HG02678 (cell line): ENCODE results near the gene SGPP1.
"Not testable (repeated sequence)": the region's sequence is repeated elsewhere in the genome, so short reads cannot be mapped to it uniquely, and the experiment has no call there.

Experiments
- ATAC-seq: cut with Tn5 transposase; IDR thresholded peaks from one replicate; pipeline ENCODE4 v1.9.1; 2021; ENCODE audit warnings: mild to moderate bottlenecking, moderate library complexity; ENCODE audit not compliant: unreplicated experiment

SGPP1 gene

GRCh38 chr14:63726499-63726898 lies 1.4 kb downstream of the SGPP1 start:
- ATAC-seq: no peak

- ATAC-seq: no peak
These were observed 1.9 kb downstream of the SGPP1 start for GRCh38 chr14:63725786-63726460.

DNA sequence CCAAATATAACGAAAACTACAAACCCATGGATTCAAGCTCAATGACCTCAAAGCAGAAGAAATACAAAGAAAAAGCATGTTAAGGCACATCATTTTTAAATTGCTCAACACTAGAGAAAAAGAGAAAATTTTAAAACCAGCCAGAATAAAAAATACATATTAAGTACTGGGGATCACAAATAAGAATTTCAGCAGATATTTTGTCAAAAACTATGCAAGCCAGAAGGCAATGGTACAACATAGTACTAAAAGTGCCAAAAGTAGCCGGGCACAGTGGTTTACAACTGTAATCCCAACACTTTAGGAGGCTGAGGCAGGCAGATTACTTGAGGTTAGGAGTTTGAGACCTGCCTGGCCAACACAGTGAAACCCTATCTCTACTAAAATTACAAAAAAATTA lies 10.2 kb downstream of the SGPP1 start:
- ATAC-seq: no peak

DNA sequence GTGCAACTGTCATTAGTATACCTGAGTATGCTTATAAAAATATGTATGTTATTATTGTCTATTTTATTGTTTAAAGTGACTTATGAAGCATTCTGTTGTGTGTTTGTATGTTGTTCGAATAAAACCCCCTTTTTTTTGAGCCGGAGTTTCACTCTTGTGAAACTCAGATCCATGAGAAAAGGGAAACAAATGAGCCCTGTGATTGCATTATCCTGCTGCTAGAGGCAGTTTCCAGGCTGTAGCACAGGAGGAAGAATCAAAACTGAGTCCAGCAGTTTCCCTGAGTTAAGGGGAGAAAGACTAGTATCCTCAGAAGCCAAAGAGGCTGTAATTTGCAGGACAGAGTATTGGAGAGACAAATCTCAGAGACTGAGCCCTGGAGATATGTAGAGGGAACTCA lies 12.5 kb downstream of the SGPP1 start:
- no peak for ATAC-seq

GRCh38 chr14:63713764-63714163 lies 14.1 kb downstream of the SGPP1 start:
- ATAC-seq: no peak

DNA sequence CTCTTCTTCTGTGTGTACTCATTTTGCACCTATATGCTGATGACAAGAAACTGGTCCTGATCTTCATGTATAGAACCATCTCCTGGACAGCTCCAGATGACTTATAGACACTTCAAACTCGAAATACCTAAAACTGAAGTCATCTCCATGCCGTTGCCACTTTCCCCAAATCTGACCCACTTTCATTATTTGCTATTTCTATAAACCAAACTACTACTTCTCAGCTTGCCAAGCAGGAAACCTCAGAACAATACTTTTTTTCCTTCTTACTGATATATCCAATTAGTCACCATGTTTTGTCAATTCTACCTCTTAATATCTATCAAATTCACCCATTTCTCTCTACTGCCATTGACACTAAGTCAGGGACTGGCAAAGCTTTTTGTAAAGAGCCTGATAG lies 14.8 kb downstream of the SGPP1 start:
- ATAC-seq: no peak

DNA sequence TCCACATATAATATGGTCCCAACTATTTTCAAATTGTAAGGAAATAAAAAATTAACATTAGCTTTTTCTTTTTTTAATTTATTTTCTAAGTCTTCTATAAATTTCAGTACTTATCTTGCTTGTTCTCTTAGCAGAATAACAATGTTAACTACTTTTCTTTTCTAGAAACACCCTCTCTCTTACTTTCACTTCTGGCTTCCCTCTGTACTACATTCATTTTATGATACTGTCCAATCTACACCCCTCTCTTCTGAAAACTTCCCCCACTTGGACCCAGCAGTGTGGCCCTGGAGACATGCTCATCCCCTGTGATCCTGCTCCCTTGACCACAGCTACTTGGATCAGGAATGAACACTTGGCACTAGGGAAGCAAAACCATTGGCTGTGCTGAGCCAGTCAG lies 15.7 kb downstream of the SGPP1 start:
- no peak for ATAC-seq

- ATAC-seq: no peak
These were observed 17.4 kb downstream of the SGPP1 start for GRCh38 chr14:63710497-63710896.

GRCh38 chr14:63709589-63709988 lies 18.3 kb downstream of the SGPP1 start:
- no peak for ATAC-seq

- ATAC-seq: no peak
These were observed 20.6 kb downstream of the SGPP1 start for GRCh38 chr14:63707216-63707615.

DNA sequence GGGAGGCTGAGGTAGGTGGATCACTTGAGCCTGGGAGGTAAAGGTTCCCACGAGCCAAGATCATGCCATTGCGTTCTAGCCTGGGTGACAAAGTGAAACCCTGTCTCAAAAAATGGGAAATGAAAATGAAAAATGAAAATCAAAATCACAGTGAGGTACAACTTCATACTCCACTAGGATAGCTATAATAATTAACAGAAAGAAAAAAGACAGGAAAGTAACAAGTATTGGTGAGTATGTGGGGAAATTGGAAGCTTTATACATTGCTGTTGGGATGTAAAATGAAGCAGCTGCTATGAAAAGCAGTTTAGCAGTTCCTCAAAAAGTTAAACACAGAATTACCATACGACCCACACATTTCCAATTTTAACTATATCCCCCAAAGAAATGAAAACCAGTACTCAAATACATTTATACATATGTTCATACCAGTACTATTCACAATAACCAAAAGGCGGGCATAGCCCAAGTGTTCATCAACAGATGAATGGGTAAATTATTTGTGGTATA lies 22.2 kb downstream of the SGPP1 start:
- ATAC-seq: peak; percentile 60

GRCh38 chr14:63702530-63702929 lies 25.3 kb downstream of the SGPP1 start:
- not testable (repeated sequence) for ATAC-seq

GRCh38 chr14:63701606-63702299 lies 26.1 kb downstream of the SGPP1 start:
- no peak for ATAC-seq

GRCh38 chr14:63692310-63693020 lies 35.4 kb downstream of the SGPP1 start:
- no peak for ATAC-seq

DNA sequence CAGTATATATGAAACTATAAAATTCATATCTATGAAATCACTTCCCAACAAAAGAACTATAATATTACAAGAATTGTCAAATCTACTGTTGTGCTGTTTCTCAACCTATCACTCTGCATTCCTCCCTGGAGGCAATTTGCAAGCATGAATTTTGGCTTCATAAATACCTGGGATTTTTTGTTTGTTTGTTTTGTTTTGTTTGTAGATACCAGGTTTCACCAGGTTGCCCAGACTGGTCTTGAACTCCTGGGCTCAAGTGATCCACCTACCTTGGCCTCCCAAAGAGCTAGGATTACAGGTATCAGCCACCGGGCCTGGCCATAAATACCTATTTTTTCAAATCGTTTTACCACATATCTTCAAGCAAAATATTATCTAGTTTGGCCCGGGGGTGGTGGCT lies 38.7 kb downstream of the SGPP1 start:
- ATAC-seq: no peak

DNA sequence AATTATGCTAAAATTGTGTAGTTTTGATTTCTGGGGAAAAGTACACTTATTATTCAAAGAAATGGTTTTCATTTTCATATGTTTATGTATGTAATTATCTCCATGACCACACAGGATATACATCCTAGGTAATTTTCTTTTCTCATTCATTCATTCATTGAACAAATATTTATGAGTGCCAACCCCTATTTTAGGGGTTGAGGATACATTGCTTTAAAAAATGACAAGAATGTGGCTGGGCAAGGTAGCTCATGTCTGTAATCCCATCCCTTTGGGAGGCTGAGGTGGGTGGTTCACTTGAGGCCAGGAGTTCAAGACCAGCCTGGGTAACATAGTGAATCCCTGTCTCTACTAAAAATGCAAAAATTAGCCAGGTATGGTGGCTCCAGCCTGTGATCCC lies 40.9 kb downstream of the SGPP1 start:
- no peak for ATAC-seq

- no peak for ATAC-seq
These were observed 42.5 kb downstream of the SGPP1 start for GRCh38 chr14:63685401-63685800.

DNA sequence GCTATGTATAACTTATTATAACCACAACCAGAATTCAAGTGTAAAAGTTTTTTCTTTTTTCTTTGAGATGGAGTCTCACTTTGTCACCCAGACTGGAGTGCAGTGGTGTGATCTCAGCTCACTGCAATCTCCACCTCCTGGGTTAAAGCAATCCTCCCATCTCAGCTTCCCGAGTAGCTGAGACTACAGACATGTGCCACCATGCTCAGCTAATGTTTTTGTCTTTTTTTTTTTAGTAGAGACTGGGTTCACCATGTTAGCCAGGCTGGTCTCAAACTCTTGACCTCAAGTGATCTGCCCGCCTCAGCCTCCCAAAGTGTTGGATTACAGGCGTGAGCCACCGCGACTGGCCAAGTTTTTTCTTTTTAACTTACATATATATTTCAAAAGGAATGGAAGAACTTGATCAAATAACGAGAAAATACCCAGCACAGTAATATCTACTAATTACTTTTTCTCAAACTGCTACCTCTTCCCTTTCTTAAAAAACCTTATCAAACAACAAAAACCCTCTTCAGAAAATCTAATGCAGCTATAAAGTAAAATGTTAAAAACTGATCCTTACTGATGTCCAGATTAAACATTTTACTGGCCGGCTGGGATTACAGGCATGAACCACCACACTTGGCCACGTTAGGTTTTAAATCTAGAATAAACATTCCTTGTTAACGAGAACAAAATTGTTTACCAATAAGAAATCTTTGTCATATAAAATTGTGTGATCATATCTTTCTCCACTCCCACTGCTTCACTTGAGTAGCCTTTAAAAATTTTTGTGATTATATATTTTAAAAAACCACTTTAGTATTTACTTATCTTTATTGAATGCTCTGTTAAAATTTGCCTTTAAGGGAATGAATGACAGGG lies 44.9 kb downstream of the SGPP1 start:
- ATAC-seq: no peak

- ATAC-seq: no peak
These were observed 49.3 kb downstream of the SGPP1 start for GRCh38 chr14:63678536-63678935.

GRCh38 chr14:63677891-63678379 lies 49.9 kb downstream of the SGPP1 start:
- no peak for ATAC-seq

- ATAC-seq: no peak
These were observed 51.2 kb downstream of the SGPP1 start for GRCh38 chr14:63676615-63677014.
